Thoracic aorta (tissue), 2 donors: ENCODE data around the gene PPP6R2. TPM values are rescaled to one million over a fixed set of nuclear protein-coding genes. Genes with fewer than 3 reads are reported as not detected.

Source experiments
- ATAC-seq: fragments of 150-250 bp; one replicate; pipeline ENCODE4 v1.8.0; 2017; ENCODE audit warnings: low read depth; ENCODE audit not compliant: insufficient number of reproducible peaks, low FRiP score
- DNase-seq: peaks from one replicate; pipeline ENCODE4 v3.0.0-alpha.2; 2020; ENCODE audit warnings: low spot score
- H3K27ac ChIP-seq, 2 donors: fragments of 200-600 bp; sonication (generic); 1 replicate in 1 of 2; 2 replicates in 1 of 2; pipeline ENCODE4 v1.5.1; 2016; ENCODE audit warnings: mild to moderate bottlenecking in 2 of 2, moderate library complexity in 2 of 2
- H3K27me3 ChIP-seq: fragments of 200-600 bp; sonication (generic); replicated peaks from 2 replicates; pipeline ENCODE4 v1.6.0; 2016; ENCODE audit warnings: mild to moderate bottlenecking; ENCODE audit not compliant: insufficient read depth
- H3K36me3 ChIP-seq: fragments of 200-600 bp; sonication (generic); one replicate; pipeline ENCODE4 v1.5.1; 2016
- H3K4me1 ChIP-seq, 2 donors: fragments of 200-600 bp; sonication (generic); 1 replicate in 1 of 2; 2 replicates in 1 of 2; pipeline versions ENCODE4 v1.5.1 to v1.6.0; 2016; ENCODE audit warnings: low read depth in 2 of 2, mild to moderate bottlenecking in 1 of 2; ENCODE audit not compliant: control insufficient read depth in 1 of 2
- H3K4me3 ChIP-seq: fragments of 200-600 bp; sonication (generic); 2 replicates; pipeline ENCODE4 v1.5.1; 2016; ENCODE audit warnings: mild to moderate bottlenecking
- H3K9me3 ChIP-seq: fragments of 200-600 bp; sonication (generic); 2 replicates; pipeline ENCODE4 v1.5.1; 2016
- CTCF ChIP-seq: fragments of 200-600 bp; sonication (generic); IDR thresholded peaks from one replicate; pipeline ENCODE4 v1.5.1; 2019; ENCODE audit warnings: antibody characterized with exemption
- total RNA-seq, 2 donors: library from RNA; depleted of rRNA; stranded (reverse); fragments of >200 nt; gene quantifications; one replicate each; pipeline versions ENCODE4 v1.1.0 to v1.2.3, GENCODE V29; 2016

Gene PPP6R2
- total RNA-seq, 2 donors from 2014 or later, result 61.2 to 73.6 TPM

GRCh38 chr22:50420581-50420980 is 77.5 kb downstream of the PPP6R2 start:
- Histone ChIP-seq H3K4me3 (no peak overlapping the region), H3K27ac (no peak overlapping the region), H3K27me3 (no peaks in the 10 kb centered on the region), H3K9me3 (no peaks in the 10 kb centered on the region), H3K4me1 (no peaks in the 10 kb centered on the region), H3K36me3 (peaks cover 74% of the 10 kb centered on the region)
- DNase-seq (no peak), ATAC-seq (no peak)
- no peak for TF ChIP-seq CTCF

- Histone ChIP-seq H3K4me3 (no peak overlapping the region), H3K36me3 (peaks cover 59% of the 10 kb centered on the region), H3K9me3 (no peaks in the 10 kb centered on the region), H3K27ac (no peak overlapping the region), H3K27me3 (no peaks in the 10 kb centered on the region), H3K4me1 (no peaks in the 10 kb centered on the region)
- DNase-seq, result no peak
- no peak for ATAC-seq
- TF ChIP-seq CTCF, result no peak
Measured at GRCh38 chr22:50422046-50422445, 78.9 kb downstream of the PPP6R2 start.

GRCh38 chr22:50422961-50423815 is 80.1 kb downstream of the PPP6R2 start:
- Histone ChIP-seq H3K4me3 (no peak overlapping the region), H3K9me3 (no peaks in the 10 kb centered on the region), H3K27ac (no peak overlapping the region), H3K36me3 (peaks cover 48% of the 10 kb centered on the region), H3K27me3 (no peaks in the 10 kb centered on the region), H3K4me1 (no peaks in the 10 kb centered on the region)
- TF ChIP-seq CTCF, result no peak
- ATAC-seq, result no peak
- DNase-seq, result no peak

- DNase-seq (no peak), ATAC-seq (no peak)
- no peaks in the 10 kb centered on the region for H3K9me3 ChIP-seq
- H3K36me3 ChIP-seq, result peaks cover 42% of the 10 kb centered on the region
- no peaks in the 10 kb centered on the region for H3K27me3 ChIP-seq
- no peak overlapping the region for H3K4me3 ChIP-seq
- H3K4me1 ChIP-seq, result no peaks in the 10 kb centered on the region
- H3K27ac ChIP-seq, result no peak overlapping the region
- TF ChIP-seq CTCF, result no peak
Measured at GRCh38 chr22:50423956-50424355, 80.8 kb downstream of the PPP6R2 start.

- no peak for DNase-seq
- no peak for TF ChIP-seq CTCF
- peaks cover 33% of the 10 kb centered on the region for H3K36me3 ChIP-seq
- no peaks in the 10 kb centered on the region for H3K27me3 ChIP-seq
- no peaks in the 10 kb centered on the region for H3K9me3 ChIP-seq
- no peak for ATAC-seq
- no peaks in the 10 kb centered on the region for H3K4me1 ChIP-seq
- no peak overlapping the region for H3K27ac ChIP-seq
- H3K4me3 ChIP-seq, result no peak overlapping the region
Measured at GRCh38 chr22:50425179-50425916, 82.2 kb downstream of the PPP6R2 start.
